NCI-H1436 treated with DMSO at 0.1 percent for 48 hours (cell line): ENCODE data around the gene PDRG1.

Experiments used
- DNase-seq: peaks from one replicate; lab custom pipeline; 2025; lab: John Stamatoyannopoulos, UW

The PDRG1 gene

DNA sequence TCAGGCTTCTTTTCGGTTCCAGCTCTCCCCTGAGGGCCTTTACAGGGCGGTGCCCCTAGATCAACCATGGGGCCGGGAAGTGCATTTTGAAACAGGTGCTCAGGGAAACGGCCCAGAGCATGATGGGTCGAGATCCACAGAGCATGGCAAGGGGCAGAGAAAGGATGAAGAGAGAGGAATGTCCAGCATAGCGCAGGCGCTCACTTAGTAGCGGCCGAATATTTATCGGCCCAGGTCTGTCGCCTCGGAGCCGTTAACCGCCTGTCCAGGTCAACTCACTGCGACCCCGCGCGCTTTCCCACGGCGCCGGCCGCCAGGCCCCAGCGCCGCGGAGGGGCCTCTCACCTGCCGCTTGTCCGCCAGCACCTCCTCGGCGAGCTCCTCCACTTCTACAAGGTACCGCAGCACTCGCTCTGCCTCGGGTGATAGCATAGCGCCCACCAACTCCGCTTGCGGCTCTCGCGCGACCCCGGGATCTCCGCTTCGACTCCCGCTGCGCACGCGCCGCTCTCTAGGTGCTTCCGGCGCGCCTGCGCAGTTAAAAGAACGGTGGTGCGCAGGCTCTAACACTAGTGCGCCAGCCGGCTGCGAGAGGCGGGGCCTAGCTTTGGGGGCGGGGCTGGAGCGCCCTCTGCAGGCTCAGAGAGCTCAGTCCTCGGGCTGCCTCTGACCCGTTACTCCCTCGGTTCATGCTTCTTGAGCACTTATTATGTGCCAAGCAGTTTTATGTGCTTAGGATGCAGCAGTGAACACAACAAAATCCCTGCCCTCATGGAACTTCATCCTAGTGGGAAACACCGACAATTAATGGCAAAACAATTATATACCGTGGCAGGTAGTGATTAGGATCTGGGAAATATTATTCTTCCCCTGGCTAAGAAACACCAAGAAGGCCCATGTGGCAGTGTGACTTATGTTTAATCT lies at the start of gene PDRG1:
Gene PDRG1 (minus strand): TSS at position 517 of the 924 bp plus-strand sequence. CDS start 85 bp downstream, at position 432.
- DNase-seq = peak; percentile 86

DNA sequence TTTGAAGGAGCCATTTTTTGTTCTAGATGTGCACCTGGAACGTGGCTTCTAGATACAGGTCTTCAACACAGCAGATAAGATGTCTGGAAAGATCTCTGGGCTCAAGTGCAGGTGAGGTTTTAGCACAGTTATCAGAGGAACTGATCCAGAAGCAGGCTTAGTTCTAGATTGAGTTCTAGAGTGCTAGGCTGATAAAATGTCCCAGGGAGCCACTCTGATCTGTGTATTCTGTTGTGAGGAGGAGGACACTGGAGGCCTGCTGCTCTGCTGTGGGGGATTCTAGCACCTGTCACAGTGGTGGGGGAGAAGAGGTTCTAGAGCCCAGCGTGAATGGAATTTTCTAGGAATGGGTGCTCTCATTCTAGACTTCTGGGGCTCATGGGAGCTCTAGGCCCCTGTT lies 46.4 kb upstream of the PDRG1 start:
- no peak for DNase-seq

- DNase-seq = no peak
Measured at GRCh38 chr20:31996996-31997395, 45.1 kb upstream of the PDRG1 start.

DNA sequence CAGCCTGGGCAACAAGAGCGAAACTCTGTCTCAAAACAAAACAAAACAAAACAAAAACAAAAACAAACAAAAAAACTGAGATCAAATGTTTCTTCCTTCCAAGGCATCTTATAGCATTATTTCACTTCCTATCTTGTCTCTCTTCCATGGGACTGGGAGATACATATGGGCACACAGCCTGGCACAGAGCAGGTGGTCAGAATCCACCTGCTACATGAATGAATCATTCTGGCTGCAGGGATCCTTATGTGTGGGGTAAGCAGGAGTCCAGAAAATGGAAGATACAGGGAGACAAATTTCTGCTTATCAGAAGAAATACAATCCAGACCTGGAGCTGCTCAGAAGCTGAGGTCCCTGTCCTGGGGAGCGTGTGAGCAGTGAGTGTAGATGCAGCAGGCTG lies 40.2 kb upstream of the PDRG1 start:
- no peak for DNase-seq

- DNase-seq = no peak
Measured at GRCh38 chr20:31991339-31991705, 39.5 kb upstream of the PDRG1 start.

DNA sequence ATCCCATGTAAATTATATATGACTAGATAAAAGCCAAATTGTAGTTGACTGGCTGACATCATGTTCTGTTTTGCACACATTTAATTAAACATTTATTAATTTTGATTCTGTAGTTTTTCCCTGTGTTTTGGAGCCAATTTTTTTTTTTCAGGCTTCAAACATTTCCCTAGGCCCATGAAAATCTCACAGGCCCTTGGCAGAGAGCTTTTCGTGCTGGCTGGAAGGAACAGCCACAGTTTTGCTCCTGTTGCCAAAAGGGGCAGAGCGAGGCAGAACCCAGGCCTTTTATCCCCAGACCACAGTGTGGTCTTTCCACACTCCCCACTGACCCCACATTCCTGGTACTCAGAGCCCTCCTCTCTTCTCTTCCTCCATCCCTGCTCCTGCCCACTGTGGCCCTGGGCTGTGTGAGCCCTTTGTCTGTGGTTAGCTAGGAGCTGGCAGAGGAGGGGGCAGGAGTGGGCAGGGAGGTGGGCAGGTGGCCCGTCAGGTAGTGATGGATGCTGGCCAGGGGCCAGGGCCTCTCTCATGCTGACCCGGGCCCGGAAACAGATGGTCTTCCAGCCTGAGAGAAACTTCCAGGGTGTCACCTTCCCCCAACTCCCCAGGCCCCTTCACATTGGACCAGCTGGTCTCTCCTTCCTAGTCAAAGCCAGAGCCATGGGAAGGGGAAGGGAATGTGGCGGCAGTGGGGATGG lies 38.9 kb upstream of the PDRG1 start:
- DNase-seq = no peak

DNA sequence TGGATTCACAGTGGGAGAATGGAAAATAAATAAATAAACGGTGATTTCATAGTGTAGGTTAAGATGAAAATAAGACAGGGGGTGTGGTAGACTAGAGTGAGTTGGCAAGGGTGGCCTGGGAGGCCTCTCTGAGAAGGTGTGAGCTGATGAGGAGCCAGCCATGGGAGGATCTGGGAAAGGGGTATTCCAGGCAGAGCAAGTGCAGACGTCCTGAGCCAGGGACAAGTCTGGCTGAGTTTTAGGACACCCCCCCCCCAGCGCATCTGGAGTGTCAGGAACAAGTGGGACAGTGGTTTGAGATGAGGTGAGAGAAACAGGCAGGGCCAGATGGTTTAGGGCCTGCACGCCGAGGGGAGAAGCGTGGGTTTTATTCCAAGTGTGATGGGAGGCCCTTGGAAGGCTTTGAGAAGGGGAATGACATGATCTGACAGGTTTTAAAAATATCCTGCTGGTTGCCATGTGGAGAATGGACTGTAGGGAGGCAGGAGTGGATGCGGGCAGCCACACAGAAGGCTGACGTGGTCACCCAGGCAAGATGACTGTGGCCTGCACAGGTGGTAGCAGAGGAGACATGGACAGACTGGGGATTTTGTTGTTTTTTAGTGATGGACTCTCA lies 37.3 kb upstream of the PDRG1 start:
- no peak for DNase-seq

- no peak for DNase-seq
Measured at GRCh38 chr20:31988430-31989015, 36.7 kb upstream of the PDRG1 start.

GRCh38 chr20:31987744-31988143 lies 35.9 kb upstream of the PDRG1 start:
- DNase-seq = no peak

- no peak for DNase-seq
Measured at GRCh38 chr20:31984981-31985471, 33.2 kb upstream of the PDRG1 start.

- DNase-seq = no peak
Measured at GRCh38 chr20:31981784-31982183, 29.9 kb upstream of the PDRG1 start.

DNA sequence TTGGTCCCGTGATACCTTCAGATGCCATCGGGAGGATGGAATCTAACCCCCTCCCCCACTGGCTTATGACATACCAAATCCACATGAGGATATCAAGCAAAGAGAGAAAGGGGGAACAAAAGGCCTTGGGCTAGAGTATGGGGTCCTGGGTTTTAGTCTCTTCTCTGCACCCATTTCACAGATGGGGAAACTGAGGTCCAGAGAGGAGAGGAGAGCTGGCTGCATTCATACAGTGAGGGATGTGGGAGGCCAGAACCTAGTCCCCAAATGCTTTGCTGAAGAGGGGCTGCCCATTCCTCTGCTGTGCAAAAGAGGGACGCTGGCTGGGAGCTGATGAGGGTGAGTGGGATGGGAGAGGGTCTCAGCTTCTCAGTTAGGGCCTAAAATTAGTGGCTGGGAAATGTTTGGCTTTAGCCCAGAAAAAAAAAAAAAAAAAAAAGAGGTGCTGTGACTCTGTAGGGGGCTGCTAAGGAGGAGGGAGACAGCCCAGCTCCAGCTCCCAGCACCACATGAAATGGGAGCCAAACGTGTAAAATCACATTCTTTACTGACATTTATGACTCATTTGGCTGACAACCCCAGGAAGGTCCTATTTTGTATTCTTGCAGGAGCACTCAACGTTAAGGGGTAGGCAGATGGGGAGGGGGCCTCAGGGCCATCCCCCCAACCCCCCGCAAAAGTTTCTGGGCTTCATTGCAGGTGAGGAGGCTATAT lies 28.0 kb upstream of the PDRG1 start:
- no peak for DNase-seq

DNA sequence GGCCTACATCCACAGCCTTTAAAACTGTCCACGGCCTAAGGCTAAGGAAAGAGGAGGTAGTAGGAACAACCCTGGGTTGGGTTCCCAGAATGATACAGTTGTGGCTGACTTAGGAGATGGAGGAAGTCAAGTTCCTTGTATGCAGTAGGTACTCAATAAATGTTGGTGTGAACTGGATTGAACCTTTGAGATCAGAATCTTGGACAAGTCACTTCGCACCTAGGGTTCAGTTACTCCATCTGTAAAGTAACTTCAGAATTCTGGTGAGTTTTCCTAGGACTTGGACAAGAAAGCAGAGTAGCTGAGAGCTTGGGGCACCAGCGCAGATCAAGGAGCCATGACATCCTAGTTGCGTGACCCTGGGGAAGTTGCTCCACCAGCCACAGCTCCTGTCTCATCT lies 25.2 kb upstream of the PDRG1 start:
- DNase-seq = no peak

- no peak for DNase-seq
Measured at GRCh38 chr20:31975874-31976273, 24.0 kb upstream of the PDRG1 start.

GRCh38 chr20:31974951-31975487 lies 23.2 kb upstream of the PDRG1 start:
- no peak for DNase-seq

DNA sequence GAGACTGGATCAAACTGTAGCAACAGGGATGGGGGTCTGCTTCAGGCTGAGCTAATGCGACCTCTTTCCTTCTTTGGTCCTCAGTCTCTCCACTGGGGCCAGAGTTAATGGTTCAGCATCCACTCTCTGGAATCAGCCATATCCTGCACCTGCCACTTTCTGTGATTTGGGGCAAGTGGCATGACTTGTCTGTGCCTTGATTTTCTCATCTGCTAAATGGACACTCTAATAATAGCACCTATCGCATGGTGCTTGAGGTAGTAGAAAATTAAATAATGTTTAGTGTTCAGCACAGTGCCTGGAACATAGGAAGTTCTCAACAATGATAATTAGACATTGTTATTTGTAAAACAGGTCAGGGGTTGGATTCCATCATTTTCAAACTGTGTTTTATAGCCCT lies 22.4 kb upstream of the PDRG1 start:
- DNase-seq = no peak

DNA sequence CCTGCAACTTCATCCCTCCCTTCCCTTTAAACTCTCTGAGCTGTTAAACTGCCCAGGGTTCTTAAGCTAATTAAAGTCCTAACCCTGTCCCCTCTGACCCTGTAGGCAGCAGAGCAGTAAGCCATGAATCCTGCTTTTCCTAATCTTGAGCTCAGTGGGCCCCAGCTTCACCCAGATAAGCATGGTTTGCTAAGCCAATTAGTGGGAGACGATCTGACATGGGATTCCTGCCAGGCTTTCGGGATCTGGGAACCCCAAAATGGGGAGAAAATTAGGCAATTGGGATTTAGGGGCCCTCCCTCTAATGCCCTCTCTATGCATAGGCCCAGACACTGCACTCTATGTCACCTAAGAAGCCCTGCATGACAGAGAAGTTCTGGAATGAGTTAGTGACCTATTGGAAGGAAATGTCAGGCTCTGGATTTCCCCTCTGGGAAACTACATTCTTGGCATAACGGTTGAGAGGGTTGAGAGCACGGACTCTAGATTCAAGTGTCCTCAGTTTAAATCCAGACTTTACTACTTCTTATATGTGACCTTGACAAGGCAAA lies 20.7 kb upstream of the PDRG1 start:
- no peak for DNase-seq

DNA sequence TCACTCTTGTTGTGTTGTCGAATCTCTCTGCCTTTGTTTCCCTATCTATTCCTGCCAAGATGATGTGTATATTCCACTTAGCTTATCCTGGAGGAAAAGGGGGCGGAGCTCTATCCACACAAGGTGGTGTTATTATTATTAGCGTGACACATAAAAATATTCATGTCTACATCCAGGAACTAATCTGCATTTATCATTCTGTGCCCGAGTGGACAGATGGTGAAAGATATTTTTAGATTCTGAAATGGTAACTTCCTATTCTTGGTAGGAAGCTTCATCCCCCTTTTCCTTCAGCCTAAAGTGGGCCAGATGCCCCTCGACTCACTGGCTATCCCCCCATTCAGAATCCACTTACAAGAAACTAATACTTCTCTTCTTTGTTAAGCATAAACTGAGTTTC lies 18.1 kb upstream of the PDRG1 start:
- no peak for DNase-seq

DNA sequence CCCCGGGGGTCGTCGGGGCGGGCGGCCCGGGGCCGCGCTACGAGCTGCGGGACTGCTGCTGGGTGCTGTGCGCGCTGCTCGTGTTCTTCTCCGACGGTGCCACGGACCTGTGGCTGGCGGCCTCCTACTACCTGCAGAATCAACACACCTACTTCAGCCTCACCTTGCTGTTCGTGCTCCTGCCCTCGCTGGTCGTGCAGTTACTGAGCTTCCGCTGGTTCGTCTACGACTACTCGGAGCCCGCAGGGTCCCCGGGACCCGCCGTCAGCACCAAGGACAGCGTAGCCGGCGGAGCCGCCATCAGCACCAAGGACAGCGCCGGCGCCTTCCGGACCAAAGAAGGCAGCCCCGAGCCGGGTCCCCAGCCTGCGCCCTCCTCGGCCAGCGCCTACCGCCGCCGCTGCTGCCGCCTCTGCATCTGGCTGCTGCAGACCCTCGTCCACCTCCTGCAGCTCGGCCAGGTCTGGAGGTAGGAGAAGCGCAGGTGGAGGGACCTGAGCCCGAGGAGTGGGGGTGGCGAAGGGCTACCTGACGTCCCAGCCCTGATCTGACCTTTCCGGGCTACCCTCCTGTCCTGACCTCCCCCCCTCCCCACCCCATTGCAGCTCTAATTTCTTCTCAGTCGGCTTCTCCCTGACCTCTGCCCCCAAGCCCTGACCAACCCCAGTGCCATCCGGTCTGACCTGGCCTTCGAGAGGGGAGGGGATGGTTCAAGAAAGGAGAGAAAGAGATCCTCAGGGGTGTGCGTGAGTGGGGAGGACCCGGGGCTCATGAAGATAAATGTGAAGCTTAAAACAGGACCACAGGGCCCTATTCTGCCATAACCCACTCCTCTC lies 16.7 kb upstream of the PDRG1 start:
- DNase-seq = no peak

GRCh38 chr20:31967830-31968249 lies 16.0 kb upstream of the PDRG1 start, which contains the start of gene XKR7:
Gene XKR7 (plus strand): TSS chr20:31968151. CDS start chr20:31968176, 25 bp downstream.
- no peak for DNase-seq
